OCI-LY1 (cell line): ENCODE data around the gene SRSF11.

Experiments
- EZH2 ChIP-seq: fragments of 200-600 bp; sonication (generic), shearing (Covaris generic); IDR thresholded peaks from 2 replicates; pipeline ENCODE4 v1.8.0; 2017; ENCODE audit warnings: borderline replicate concordance, mixed run types, mild to moderate bottlenecking, antibody characterized with exemption, low read length, moderate library complexity, mixed read lengths
- TF ChIP-seq, protein P1 (sequence below): fragments of 200-600 bp; sonication (generic), shearing (Covaris generic); IDR thresholded peaks from 2 replicates; pipeline ENCODE4 v1.5.1; 2017; ENCODE audit warnings: mild to moderate bottlenecking, antibody characterized with exemption, low read length, moderate library complexity, mixed read lengths

DNA sequence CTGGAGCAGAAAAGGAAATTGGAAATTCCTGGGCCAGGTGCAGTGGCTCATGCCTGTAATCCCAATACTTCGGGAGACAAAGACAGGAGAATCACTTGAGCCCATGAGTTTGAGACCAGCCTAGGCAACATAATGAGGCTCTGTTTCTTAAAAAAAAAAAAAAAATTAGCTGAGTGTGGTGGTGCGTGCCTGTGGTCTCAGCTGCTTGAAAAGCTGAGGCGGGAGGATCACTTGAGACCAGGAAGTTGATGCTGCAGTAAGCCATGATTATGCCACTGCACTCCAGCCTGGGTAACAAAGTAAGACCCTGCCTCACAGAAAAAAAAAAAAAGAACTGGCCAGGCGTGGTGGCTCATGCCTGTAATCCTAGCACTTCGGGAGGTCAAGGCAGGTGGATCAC lies 56.7 kb downstream of the SRSF11 start:
- TF ChIP-seq, protein P1, sequence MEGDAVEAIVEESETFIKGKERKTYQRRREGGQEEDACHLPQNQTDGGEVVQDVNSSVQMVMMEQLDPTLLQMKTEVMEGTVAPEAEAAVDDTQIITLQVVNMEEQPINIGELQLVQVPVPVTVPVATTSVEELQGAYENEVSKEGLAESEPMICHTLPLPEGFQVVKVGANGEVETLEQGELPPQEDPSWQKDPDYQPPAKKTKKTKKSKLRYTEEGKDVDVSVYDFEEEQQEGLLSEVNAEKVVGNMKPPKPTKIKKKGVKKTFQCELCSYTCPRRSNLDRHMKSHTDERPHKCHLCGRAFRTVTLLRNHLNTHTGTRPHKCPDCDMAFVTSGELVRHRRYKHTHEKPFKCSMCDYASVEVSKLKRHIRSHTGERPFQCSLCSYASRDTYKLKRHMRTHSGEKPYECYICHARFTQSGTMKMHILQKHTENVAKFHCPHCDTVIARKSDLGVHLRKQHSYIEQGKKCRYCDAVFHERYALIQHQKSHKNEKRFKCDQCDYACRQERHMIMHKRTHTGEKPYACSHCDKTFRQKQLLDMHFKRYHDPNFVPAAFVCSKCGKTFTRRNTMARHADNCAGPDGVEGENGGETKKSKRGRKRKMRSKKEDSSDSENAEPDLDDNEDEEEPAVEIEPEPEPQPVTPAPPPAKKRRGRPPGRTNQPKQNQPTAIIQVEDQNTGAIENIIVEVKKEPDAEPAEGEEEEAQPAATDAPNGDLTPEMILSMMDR: no peak
- TF ChIP-seq EZH2: no peak
